Measurements from ENCODE around the gene RERE. TPM values are rescaled to one million over a fixed set of nuclear protein-coding genes. Genes with fewer than 3 reads are reported as not detected.
A peak's percentile ranks its signal among the peaks of the same experiment; 100 is the strongest.

The RERE gene
- total RNA-seq, 1 experiment from 2014 or later = 161 TPM

DNA sequence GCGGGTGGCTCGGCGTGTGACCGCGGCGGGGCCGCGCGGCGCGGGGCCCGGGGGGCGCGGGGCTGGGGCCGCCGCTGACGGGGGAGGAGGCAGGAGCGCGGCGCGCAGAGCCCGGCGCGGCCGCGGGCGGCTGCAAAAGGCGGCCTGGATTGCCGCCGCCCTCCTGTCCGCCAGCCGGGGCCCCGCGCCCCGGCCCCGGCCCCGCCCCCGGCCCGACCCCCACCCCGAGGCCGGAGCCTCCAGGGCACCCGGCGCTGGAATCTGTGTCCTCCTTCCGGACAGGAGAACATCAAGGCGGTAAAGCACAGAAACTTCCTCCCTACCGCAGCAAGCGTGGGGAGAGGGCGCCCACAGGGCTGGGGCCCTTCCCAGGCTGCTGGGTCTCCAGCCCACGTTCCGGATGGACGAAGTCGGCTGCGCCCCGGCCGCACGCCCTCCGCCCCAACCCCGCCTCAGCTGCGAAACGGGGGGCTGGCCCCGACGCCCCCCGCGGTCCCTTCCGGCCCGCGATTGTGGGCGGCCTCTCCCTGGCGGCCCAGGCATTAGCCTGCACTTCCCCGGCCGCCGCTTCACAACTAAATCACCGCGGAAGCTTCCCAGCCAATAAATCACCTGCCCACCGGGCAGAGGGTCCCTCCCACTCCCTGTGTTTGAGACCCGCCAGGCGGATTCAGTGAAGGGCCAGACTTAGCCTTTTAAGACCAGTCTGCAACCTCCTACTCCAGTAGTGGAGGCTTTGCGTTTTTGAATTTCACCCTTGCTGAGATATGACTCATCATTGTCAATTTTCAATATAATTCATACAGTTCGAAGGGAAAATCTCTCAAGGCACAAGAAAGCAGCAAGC is 393.5 kb downstream of the RERE start (continued):
- TF ChIP-seq NFE2L1 (CRISPR knock-in tag; IDR thresholded peaks at IDR 0.05) = no peak
- TF ChIP-seq SMAD4 (CRISPR knock-in tag; IDR thresholded peaks at IDR 0.05) = 0 out of 2 replicates have a peak, but pooled peaks have one; percentile 43
- peak; percentile 86 for TF ChIP-seq PRDM15 (CRISPR knock-in tag; IDR thresholded peaks at IDR 0.05)
- TF ChIP-seq CREM (CRISPR knock-in tag; IDR thresholded peaks at IDR 0.05) = peak; percentile 26; the same call in 1 of the 2 replicates
- TF ChIP-seq TP53 (CRISPR knock-in tag; IDR thresholded peaks at IDR 0.05) = no peak
- 0 out of 2 replicates have a peak, but pooled peaks have one; percentile 25 for TF ChIP-seq NFATC4 (CRISPR knock-in tag; IDR thresholded peaks at IDR 0.05)
- no peak for TF ChIP-seq TCF7 (CRISPR knock-in tag; IDR thresholded peaks at IDR 0.05; ENCODE audit: low read depth)
- TF ChIP-seq, protein P1, sequence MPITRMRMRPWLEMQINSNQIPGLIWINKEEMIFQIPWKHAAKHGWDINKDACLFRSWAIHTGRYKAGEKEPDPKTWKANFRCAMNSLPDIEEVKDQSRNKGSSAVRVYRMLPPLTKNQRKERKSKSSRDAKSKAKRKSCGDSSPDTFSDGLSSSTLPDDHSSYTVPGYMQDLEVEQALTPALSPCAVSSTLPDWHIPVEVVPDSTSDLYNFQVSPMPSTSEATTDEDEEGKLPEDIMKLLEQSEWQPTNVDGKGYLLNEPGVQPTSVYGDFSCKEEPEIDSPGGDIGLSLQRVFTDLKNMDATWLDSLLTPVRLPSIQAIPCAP (CRISPR knock-in tag; IDR thresholded peaks at IDR 0.05) = no peak
- TF ChIP-seq ZNF138 (CRISPR knock-in tag; conservative IDR thresholded peaks at IDR 0.05) = no peak
- no peak for TF ChIP-seq FOXP1 (CRISPR knock-in tag; IDR thresholded peaks at IDR 0.05; ENCODE audit: borderline replicate concordance)
- peak; percentile 34; the same call in 1 of the 2 replicates for TF ChIP-seq GABPB1 (CRISPR knock-in tag; IDR thresholded peaks at IDR 0.05)

DNA sequence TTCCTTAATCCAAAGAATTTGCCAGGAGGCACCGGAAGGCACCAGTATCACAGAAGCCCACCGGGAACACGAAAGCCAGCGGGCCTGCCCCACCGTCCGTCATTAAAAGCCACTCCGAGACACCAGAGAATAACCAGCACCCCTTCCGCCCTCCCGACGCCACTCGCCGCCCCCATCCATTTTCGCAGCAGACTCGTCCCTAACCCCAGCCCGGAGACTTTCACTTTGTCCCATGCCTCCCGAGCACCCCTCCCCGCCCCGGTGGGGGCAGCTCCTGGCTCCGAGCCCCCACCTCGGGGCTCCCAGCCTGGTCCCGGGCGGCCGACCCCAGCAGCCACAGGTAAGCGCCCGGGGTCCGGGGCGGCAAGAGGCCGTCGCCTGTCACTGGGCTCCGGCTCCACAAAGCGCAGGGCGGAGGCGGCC is 394.2 kb downstream of the RERE start:
- POLR2A ChIA-PET = no interaction called here
- no peak for ATAC-seq
- peak overlapping the region; percentile 91 for H3K27ac Mint-ChIP-seq
- CTCF ChIA-PET = interaction anchor here (0.8 to 1.4 kb wide), 4 partner anchors 17 to 426 kb away, joined by 3 to 6 read pairs (median 4); no protein-coding TSS in a partner anchor
- H3K4me3 Mint-ChIP-seq = no peak overlapping the region
- TF ChIP-seq ZNF138 (CRISPR knock-in tag; conservative IDR thresholded peaks at IDR 0.05) (no peak), IRF2 (CRISPR knock-in tag; IDR thresholded peaks at IDR 0.05; ENCODE audit: borderline replicate concordance, low read depth) (no peak), GTF2I (CRISPR knock-in tag; conservative IDR thresholded peaks at IDR 0.05) (no peak)
- TF ChIP-seq, protein P2, sequence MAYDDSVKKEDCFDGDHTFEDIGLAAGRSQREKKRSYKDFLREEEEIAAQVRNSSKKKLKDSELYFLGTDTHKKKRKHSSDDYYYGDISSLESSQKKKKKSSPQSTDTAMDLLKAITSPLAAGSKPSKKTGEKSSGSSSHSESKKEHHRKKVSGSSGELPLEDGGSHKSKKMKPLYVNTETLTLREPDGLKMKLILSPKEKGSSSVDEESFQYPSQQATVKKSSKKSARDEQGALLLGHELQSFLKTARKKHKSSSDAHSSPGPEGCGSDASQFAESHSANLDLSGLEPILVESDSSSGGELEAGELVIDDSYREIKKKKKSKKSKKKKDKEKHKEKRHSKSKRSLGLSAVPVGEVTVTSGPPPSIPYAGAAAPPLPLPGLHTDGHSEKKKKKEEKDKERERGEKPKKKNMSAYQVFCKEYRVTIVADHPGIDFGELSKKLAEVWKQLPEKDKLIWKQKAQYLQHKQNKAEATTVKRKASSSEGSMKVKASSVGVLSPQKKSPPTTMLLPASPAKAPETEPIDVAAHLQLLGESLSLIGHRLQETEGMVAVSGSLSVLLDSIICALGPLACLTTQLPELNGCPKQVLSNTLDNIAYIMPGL (CRISPR knock-in tag; IDR thresholded peaks at IDR 0.05) = peak; percentile 6; the same call in 1 of the 2 replicates
- TF ChIP-seq, protein P3, sequence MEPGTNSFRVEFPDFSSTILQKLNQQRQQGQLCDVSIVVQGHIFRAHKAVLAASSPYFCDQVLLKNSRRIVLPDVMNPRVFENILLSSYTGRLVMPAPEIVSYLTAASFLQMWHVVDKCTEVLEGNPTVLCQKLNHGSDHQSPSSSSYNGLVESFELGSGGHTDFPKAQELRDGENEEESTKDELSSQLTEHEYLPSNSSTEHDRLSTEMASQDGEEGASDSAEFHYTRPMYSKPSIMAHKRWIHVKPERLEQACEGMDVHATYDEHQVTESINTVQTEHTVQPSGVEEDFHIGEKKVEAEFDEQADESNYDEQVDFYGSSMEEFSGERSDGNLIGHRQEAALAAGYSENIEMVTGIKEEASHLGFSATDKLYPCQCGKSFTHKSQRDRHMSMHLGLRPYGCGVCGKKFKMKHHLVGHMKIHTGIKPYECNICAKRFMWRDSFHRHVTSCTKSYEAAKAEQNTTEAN (CRISPR knock-in tag; IDR thresholded peaks at IDR 0.05) = no peak
- H3K4me1 Mint-ChIP-seq = peaks cover 25% of the 10 kb centered on the region
- DNase-seq (ENCODE audit: low spot score) = peak; percentile 41
- H3K9me3 Mint-ChIP-seq = no peaks in the 10 kb centered on the region
- no peaks in the 10 kb centered on the region for H3K27me3 Mint-ChIP-seq (ENCODE audit: low read depth)
- H3K36me3 Mint-ChIP-seq = no peaks in the 10 kb centered on the region

Data from WTC11 (cell line).